ENCODE measurements around the gene TMEM134.

DNA sequence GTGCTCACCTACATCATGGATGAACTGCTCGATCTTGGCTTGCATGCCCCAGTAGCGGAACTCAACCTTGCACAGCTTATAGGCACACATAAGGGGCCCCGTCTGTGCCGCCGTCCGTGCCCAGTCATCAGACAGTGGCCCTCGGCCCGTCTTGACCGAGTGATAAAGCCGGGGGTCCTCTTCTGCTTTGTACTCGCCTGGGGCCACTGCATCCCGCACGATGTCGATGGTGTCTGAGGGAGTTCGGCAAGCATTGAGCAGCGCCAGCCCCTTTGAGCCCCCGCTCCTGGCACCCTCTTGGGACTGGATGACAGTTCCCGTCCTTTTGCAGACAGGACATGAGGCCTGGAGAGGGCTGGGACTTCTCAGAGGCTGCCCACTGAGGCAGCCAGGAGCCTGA is 32.8 kb upstream of the TMEM134 start:
- TF ChIP-seq CTCF (IDR thresholded peaks at IDR 0.05) (no peak), POLR2A (IDR thresholded peaks at IDR 0.05) (no peak)
